ENCODE results near the gene DNAJC17.

DNAJC17 gene

GRCh38 chr15:40829115-40829514 lies 21.8 kb upstream of the DNAJC17 start:
- no peak for DNase-seq (ENCODE audit: low read depth in 2 of 2)

- DNase-seq (ENCODE audit: low read depth in 2 of 2), result no peak
Observed at GRCh38 chr15:40828447-40829036, 21.3 kb upstream of the DNAJC17 start, which contains the start of gene PPP1R14D. PPP1R14D (minus strand) TSS chr15:40828708; CDS start chr15:40828641, 67 bp downstream.

DNA sequence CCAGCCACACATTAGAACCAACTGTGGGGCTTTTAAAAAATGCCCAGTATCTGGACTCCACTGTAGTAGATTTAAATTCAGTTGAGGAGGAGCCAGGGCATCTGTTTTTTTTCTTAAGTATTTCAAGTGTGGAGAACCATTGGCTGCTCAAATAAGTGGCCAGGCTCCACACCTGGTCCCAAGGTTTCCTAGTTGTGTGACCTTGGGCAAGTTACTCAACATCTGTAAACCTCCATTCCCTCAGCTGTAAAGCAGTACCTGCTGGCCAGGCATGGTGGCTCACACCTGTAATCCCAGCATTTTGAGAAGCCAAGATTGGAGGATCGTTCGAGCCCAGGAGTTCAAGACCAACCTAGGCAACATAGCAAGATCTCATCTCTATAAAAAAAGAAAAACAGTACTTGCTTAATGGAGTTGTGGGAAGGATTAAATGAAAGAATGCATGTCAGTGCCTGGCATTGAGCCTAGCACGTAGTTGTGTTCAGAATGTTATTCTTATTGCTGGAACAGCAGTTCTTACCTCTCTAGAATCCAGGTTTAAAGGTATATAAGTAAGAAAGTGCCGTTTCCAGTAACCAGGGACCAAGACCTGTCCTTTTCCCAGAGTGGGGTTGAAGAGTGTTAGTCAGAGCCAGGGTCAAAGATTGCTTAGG lies 19.3 kb upstream of the DNAJC17 start:
- no peak for DNase-seq (ENCODE audit: low read depth in 2 of 2)

- DNase-seq (ENCODE audit: low read depth in 2 of 2), result no peak
Observed at GRCh38 chr15:40825661-40826422, 18.6 kb upstream of the DNAJC17 start.

- DNase-seq (ENCODE audit: low read depth in 2 of 2), result no peak
Observed at GRCh38 chr15:40823572-40824343, 16.5 kb upstream of the DNAJC17 start.

DNA sequence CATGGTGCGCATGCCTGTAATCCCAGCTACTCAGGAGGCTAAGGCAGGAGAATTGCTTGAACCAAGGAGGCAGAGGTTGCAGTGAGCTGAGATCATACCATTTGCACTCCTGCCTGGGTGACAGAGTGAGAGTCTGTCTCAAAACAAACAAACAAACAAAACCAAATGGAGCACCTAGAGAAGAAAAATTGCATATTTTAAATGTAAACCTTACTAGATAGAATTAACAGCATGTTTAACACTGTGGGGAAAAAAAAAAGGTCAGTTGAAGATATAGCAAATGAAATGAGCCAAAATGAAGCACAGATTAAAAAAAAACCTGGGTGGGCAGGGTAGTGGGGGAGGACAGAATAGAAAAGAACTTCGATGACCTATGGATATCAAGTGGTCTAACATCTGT lies 13.9 kb upstream of the DNAJC17 start:
- DNase-seq (ENCODE audit: low read depth in 2 of 2), result no peak

- DNase-seq (ENCODE audit: low read depth in 2 of 2), result no peak
Observed at GRCh38 chr15:40819048-40819447, 11.8 kb upstream of the DNAJC17 start.

- no peak for DNase-seq (ENCODE audit: low read depth in 2 of 2)
Observed at GRCh38 chr15:40815042-40815698, 7.9 kb upstream of the DNAJC17 start.

GRCh38 chr15:40812721-40813425 lies 5.6 kb upstream of the DNAJC17 start:
- no peak for DNase-seq (ENCODE audit: low read depth in 2 of 2)

DNA sequence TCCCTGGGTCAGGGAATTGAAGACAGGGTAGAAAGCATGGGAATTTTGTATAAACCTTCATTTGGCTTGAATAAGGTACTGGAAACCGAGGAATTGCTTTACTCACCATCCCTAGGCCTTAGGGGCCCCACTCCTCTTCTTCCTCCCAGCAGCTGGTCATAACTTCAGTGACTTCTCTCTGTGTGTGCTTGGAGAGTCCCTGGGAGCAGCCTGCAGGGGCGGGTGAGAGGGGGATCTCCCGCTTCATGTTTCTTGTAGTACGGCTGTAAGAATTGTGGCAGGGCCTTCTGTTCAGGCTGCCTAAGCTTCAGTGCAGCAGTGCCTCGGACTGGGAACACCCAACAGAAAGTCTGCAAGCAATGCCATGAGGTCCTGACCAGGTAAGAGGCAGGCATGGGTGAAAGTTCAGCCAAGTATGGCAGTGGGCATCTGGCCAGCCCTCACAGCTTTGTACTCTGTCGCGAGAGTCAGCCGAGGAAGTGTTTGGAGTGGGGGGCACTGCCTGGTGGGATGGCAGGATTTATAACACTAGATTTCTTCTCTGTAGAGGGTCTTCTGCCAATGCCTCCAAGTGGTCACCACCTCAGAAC lies 1.7 kb upstream of the DNAJC17 start:
- DNase-seq (ENCODE audit: low read depth in 2 of 2), result no peak

GRCh38 chr15:40807888-40808461 lies 702 bp upstream of the DNAJC17 start:
- no peak for DNase-seq (ENCODE audit: low read depth in 2 of 2)

GRCh38 chr15:40806672-40807027 lies 623 bp downstream of the DNAJC17 start:
- no peak for DNase-seq (ENCODE audit: low read depth in 2 of 2)

GRCh38 chr15:40803688-40804087 lies 3.6 kb downstream of the DNAJC17 start:
- DNase-seq (ENCODE audit: low read depth in 2 of 2), result no peak

GRCh38 chr15:40803076-40803475 lies 4.2 kb downstream of the DNAJC17 start:
- DNase-seq (ENCODE audit: low read depth in 2 of 2), result no peak

GRCh38 chr15:40799523-40799922 lies 7.8 kb downstream of the DNAJC17 start:
- DNase-seq (ENCODE audit: low read depth in 2 of 2), result no peak

DNA sequence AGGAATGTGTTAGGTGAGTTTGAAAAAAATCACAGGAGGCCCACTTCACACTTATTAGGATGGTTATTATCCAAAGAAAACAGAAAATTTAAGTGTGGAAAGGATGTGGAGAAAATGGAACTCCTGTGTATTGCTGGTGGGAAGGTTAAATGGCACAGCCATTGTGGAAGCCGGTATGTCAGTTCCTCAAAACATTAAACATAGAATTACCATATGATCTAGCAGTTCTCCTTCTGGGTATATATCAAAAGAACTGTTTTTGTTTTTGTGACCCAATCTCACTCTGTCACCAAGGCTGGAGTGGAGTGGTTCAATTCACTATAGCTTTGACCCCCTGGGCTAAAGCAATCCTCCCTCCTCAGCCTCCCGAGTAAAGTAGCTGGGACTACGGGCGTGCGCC lies 10.8 kb downstream of the DNAJC17 start:
- no peak for DNase-seq (ENCODE audit: low read depth in 2 of 2)

- DNase-seq (ENCODE audit: low read depth in 2 of 2), result no peak
Observed at GRCh38 chr15:40796041-40796440, 11.2 kb downstream of the DNAJC17 start.

DNA sequence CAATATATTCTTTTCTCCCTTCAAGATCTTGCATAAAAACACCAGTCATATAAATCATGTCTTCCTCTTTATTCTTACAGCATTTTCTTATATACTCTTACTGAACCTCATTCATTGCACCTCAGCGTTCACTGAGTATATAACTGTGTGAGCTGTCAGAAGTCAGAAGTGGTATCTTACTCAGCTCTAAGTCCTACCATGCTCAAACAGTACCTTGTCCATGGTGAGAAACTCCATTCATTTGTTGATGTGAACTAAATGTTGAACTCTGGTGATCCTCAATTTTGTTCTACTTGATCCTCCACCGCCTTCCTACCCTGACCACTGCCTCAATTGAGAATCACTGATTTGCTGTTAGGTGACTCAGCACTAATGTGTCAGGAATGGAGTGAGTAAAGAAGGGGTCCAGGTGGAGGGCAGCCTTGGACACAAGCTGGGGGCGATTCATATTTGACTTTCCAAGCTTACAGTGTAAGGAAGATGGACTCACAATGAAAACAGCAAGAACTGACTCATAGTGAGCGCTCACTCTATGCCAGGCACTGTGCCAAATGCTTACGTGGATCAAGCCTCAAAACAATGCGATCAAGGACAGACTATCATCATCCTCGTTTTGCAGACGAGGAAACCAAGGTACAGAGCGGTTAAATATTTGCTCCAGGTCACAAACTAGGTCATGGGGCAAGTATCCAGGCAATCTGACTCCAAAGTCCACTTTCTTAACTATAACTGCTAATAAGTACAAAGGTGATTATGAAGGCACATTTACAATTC lies 13.9 kb downstream of the DNAJC17 start:
- DNase-seq (ENCODE audit: low read depth in 2 of 2), result no peak

GRCh38 chr15:40792394-40792793 lies 14.9 kb downstream of the DNAJC17 start:
- DNase-seq (ENCODE audit: low read depth in 2 of 2), result no peak

DNA sequence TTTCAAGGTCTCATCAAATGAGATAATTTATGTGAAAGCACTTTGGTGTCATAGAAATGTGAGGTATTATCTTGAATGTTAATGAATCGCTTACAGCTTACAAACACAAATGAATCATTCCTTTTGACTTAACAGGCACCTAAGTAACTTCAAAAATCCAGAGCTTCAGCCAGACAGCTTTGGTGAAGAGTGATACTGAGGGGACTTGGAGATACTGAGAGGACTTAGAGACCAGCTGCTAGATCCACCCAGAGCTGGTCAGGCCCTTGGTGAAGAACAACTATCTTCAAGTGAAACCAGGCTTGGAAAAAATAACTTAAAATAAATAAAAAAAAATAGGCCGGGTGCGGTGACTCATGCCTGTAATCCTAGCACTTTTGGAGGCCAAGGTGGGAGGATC lies 16.6 kb downstream of the DNAJC17 start:
- no peak for DNase-seq (ENCODE audit: low read depth in 2 of 2)
